ENCODE measurements around the gene FAM237B. TPM values are rescaled to one million over a fixed set of nuclear protein-coding genes. Genes with fewer than 3 reads are reported as not detected.

The FAM237B gene
- total RNA-seq, 4 donors from 2014 or later, result not detected

GRCh38 chr7:90266808-90267207, 54.3 kb downstream of the FAM237B start:
- Histone ChIP-seq H3K36me3 (no peaks in the 10 kb centered on the region), H3K4me1 (peaks cover 0 to 5% (median 2%) of the 10 kb centered on the region in 4 donors), H3K27ac (peak overlapping the region in 2 of 4 donors; percentile 8 to 17), H3K4me3 (no peak overlapping the region), H3K27me3 (no peaks in the 10 kb centered on the region), H3K9me3 (no peaks in the 10 kb centered on the region)
- TF ChIP-seq POLR2A (IDR thresholded peaks at IDR 0.05) (no peak), EP300 (IDR thresholded peaks at IDR 0.05; ENCODE audit: low read depth) (no peak), POLR2AphosphoS5 (IDR thresholded peaks at IDR 0.05) (no peak), CTCF (IDR thresholded peaks at IDR 0.05) (no peak)
- 48 to 68% methylated on average over 3 of the region's 3 CpGs for WGBS, 2 donors (ENCODE audit: low coverage in 1 of 2)
- no peak for DNase-seq
- intact Hi-C loops (cut with DNase I; ENCODE audit: low total_unique reads), result no loop called here
- in situ Hi-C loops (cut with MboI; ENCODE audit: low pct_ligation_motif_present in 1 of 4, low pct_unique_long_range_greater_than_20kb in 1 of 4, low sequenced_read_pairs in 3 of 4), result loop anchor here (10.0 to 25.0 kb wide), 2 partner anchors 102 to 105 kb away; partner anchors contain the start of gene STEAP1 (in 3 of the 4)

Other genes starting within 250 kb of the FAM237B start
- 10 to 100 TPM in 2 of 4 donors, 1 to 10 TPM in 2; 4.1 to 36.4 (median 18.6) TPM for gene STEAP1, start 166.8 kb downstream of the FAM237B start, total RNA-seq
- gene STEAP2, start 109.6 kb downstream of the FAM237B start, total RNA-seq, result 10 to 100 TPM in 3 of 4 donors, 1 to 10 TPM in 1; 9.2 to 42.9 (median 27.9) TPM
- gene CFAP69, start 76.1 kb downstream of the FAM237B start, total RNA-seq, result 1 to 10 TPM; 1.4 to 6.8 (median 4.5) TPM
- 10 to 100 TPM in 3 of 4 donors, 1 to 10 TPM in 1; 1.5 to 71.0 (median 19.6) TPM for gene GTPBP10, start 25.4 kb upstream of the FAM237B start, total RNA-seq
- 10 to 100 TPM in 3 of 4 donors, 1 to 10 TPM in 1; 4.2 to 42.2 (median 33.6) TPM for gene CLDN12, start 82.2 kb upstream of the FAM237B start, total RNA-seq
- gene PTTG1IP2, start 148.3 kb upstream of the FAM237B start, total RNA-seq, result not detected